Activated CD8-positive, alpha-beta memory T cell treated with anti-CD3 and anti-CD28 coated beads, Interleukin-2, amount 50 U/mL, for 24 hours (primary cell): Measurements from ENCODE around the gene ZNF768.
"Not testable (repeated sequence)": the region's sequence is repeated elsewhere in the genome, so short reads cannot be mapped to it uniquely, and the experiment has no call there.

Experiments
- DNase-seq: peaks from one replicate; pipeline ENCODE4 v3.0.0-alpha.2; 2020; ENCODE audit errors: extremely low read depth

Gene ZNF768

DNA sequence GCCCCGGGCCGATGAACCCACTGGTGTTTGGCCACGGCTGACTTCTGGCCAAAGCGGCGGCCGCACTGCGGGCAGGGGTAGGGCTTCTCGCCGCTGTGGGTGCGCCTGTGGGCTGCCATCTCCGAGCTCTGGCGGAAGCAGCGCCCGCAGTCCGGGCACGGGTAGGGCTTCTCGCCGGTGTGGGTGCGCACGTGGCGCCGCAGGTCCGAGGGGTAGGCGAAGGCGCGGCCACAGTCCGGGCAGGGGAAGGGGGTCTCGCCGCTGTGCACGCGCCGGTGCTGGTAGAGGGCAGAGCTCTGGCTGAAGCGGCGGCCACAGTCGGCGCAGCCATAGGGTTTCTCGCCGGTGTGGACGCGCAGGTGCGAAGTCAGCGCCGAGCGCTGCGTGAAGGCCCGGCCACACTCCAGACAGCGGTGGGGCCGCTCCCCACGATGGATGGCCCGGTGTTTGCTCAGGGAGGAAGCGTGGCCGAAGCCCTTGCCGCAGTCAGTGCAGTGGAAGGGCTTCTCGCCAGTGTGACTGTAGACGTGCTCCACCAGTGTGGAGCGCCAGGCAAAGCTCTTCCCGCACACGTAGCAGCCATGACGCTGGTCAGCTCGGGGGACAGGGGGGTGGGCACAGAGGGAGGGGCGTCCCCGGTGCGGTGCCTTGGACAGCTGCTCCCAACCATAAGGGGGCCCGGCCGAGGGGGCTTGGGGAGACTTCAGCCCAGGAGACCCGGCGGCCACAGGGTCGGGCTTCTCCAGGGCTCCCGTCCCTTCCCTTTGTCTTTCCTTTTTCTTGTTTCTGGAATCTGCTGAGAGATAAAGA is 29.2 kb upstream of the ZNF768 start:
- no peak for DNase-seq

DNA sequence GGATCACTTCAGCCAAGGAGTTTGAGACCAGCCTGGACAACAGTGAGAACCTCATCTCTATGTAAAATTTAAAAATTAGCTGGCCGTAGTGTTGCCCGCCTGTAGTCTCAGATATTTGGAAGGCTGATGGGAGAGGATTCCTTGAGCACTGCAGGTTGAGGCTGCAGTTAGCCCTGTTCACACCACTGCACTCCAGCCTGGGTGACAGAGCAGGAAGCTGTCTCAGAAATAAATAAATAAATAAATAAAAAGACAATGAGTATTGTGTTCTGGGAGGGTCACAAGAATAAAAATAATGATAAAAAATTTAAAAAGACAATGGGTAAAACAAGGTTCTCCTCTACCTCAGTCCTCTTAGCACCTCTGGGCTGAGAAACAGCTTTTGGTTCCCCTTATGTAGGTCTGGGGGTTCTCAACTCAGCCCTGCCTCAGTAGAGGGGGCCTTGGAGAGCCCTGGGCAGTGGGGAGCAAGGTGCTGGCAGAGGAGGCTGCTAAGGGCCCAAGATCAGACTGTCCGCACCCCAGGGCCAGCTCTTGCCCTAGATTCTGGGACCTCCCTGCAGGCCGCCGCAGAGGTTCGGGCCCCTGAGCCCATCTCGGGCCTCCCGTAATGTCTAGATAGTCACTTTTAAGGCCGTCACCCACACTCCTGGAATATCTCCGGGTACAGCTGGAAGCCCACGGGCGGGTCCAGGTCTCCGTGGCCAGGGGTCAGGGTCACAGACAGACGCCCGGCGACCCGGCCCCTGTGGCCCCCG is 28.4 kb upstream of the ZNF768 start:
- no peak for DNase-seq

DNA sequence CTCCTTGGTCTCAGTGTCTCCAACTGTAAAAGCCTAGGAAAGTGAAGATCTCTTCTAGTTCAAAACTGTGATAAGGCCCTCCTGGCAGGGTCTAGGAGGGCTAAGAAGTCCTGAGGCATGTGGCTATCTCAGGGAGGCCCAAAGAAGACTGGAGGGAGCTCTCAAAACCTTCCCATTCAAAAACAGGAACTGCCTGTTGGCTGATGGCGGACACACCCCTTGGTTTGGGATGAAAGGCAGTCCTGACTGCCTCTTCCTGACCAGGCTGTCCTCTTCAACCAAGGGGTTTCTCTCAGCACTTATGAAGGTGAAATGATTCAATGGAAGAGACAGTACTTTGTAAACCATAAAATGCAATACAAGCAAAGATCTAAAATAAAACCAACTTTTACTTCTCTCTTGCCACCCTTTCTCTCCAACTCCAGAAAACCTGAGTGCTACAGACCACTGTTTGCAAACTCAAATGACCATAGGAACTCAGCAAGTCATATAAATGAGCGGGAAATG is 27.1 kb upstream of the ZNF768 start:
- DNase-seq: no peak

DNA sequence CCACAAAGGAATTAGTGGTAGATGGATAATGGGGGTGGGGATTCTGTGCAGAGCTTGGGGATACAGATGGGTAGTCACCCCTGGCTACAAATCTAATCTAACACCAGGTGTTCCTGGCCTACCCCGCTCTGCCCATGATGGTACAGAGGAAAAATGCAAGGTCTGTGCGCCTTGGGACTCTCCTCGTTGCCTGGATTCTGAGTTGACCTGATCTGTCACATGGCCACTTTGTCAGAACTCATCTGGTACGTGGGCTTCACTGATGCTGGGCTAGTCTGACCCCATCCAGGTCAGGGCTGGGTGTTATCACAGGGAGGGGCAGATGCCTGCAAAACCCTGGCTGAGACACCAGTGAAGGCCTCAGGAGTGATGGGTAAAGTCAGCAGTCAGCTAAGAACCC is 26.6 kb upstream of the ZNF768 start:
- DNase-seq: no peak

DNA sequence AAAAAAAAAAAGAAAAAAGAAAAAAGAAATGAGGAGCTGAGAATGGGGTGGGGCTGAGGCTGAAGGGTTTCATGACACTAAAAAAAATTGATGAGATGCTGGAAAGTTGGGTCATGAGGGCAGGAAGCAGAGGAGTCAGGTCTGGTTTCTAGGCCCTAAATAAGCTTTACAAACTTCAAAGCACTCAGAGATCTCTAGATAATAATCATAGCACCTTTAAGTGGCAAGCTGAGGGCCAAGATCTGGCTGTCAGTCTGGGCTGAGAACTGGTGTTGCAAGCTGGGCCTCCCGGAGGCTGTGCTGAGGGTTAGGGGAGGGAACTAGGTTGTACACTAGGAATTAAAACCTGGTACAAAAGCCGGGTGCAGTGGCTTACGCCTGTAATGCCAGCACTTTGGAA is 25.4 kb upstream of the ZNF768 start:
- DNase-seq: no peak

DNA sequence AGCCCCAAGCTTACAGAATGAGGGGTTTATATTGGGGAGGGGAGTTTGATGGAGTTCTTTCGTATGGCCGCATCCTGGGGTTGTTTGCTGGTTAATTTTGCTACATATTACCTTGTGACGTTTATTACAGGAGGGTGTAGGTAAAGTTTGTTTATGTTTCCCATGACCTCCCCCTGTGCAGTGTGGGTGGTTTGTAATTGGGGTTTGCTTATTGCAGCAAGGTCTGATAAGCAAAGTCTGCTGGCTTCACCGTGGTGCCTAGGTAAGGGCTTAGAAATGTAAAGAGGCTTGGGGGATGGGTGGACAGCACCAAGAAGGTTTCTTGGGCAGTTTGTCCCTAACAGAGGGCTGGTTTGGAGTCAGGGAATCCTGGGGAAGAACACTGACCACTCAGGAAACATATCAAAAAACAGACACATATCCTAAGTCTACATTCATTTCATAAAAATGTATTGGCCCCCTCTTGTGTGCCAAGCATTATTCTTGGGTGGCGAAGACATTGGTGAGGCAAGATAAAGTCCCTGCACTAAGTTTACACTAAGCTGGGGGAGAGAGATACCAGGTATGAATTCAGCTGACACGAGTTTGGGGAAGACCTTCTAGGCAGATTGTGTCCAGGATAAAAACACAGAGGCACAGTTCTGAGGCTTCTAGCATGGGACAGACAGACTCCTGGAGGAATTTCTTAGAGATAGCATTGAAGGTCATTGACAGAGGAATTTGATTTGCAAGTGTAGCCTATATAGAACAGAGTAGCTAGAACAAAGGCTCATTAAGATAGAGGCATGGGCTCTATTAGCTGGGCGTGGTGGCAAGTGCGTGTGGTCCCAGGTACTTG is 22.3 kb upstream of the ZNF768 start:
- DNase-seq: no peak

DNA sequence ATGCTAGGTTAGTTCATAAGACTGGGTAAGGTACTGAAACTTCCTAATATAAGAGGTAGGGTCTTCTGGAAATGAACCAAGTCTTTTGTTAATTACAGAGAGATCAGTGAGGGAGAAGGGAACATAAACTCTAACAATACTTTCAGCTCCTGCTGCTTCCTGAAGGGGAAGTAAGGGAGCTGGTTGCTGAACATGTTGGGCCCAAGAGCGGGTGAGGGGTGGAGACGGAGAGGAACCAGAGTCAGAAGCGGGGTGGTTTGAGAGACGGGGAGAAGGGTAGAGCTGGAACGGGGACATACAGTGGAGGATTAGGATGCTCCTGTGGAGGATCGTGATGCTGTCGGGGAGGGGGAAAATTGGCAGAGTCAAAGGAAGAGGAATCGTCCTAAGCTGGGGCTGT is 19.7 kb upstream of the ZNF768 start:
- DNase-seq: no peak

DNA sequence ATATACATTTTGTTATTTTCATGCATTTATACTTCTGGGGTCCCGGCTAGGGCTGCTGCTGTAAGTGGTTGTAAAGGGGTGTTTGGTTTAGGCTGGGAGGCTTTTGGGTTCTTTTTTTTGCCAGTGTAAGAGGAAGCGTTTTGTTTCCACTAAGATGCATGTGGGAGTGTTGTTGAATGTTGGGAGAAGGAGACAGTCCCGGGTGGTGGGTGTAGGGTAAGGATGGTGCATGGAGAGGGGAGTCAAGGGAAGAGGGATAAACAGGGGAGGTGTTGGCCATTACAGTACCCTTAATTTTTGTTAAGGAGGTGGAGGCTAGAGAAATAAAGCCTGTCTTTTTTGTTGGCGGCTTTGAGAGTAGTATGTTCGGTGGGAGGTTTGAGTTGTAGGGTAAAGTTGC is 16.7 kb upstream of the ZNF768 start:
- DNase-seq: no peak

DNA sequence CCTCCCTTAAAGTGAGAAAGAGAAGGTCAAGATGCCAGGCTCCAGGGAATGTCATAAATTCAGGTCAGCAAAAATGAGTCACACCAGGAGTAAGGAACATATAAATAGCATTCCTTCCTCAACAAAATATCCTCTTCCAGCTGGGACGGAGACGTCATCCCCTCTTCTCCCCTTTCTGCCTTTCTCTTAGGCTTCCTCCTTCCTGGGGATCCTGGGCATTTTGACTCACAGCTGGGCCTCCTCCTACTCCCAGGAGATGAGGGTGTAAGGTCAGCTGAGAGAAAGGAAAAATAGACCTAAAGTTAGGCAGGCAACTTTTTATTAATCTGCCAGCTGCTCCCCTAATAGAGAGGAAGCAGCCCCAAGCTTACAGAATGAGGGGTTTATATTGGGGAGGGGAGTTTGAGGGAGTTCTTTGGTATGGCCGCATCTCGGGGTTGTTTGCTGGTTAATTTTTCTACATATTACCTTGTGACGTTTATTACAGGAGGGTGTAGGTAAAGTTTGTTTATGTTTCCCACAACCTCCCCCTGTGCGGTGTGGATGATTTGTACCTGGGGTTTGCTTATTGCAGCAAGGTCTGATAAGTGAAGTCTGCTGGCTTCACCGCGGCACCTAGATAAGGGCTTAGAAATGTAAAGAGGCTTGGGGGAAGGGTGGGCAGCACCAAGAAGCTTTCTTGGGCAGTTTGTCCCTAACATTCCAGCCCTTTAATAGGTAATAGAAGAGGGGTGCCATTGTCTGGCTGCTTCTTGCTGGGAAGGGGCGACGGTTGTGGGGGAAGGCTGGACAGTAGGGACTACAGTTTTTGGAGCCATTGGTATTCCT is 15.3 kb upstream of the ZNF768 start:
- DNase-seq: no peak

DNA sequence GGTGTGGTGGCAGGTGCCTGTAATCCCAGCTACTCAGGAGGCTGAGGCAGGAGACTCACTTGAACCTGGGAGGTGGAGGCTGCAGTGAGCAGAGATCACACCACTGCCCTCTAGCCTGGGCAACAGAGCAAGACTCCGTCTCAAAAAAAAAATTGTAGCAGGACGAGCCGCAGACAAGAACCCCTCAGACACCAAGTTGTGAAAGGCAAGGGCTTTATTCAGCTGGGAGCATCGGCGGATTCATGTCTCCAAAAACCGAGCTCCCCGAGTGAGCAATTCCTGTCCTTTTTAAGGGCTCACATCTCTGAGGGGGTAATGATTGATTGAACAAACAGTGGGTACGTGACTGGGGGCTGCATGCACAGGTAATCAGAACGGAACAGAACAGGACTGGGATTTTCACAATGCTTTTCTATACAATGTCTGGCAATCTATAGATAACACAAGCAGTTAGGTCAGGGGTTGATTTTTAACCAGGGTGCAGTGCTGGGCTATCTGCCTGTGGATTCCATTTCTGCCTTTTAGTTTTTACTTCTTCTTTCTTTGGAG is 14.6 kb upstream of the ZNF768 start:
- DNase-seq: not testable (repeated sequence)

DNA sequence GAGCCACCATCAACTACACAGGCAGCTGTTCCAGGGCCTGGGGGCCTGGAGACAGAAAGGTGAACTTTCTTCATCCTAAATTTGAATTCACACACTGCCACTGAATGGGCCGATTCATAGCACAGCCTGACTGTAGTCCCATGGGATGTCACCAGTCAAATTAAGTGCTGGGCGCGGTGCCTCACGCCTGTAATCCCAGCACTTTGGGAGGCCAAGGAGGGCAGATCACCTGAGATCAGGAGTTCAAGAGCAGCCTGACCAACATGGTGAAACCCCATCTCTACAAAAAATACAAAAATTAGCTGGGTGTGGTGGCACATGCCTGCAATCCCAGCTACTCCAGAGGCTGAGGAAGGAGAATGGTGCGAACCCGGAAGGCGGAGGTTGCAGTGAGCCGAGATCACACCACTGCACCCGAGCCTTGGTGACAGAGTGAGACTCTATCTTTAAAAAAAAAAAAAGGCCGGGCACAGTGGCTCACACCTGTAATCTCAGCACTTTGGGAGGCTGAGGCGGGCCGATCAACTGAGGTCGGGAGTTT is 13.7 kb upstream of the ZNF768 start:
- DNase-seq: not testable (repeated sequence)

DNA sequence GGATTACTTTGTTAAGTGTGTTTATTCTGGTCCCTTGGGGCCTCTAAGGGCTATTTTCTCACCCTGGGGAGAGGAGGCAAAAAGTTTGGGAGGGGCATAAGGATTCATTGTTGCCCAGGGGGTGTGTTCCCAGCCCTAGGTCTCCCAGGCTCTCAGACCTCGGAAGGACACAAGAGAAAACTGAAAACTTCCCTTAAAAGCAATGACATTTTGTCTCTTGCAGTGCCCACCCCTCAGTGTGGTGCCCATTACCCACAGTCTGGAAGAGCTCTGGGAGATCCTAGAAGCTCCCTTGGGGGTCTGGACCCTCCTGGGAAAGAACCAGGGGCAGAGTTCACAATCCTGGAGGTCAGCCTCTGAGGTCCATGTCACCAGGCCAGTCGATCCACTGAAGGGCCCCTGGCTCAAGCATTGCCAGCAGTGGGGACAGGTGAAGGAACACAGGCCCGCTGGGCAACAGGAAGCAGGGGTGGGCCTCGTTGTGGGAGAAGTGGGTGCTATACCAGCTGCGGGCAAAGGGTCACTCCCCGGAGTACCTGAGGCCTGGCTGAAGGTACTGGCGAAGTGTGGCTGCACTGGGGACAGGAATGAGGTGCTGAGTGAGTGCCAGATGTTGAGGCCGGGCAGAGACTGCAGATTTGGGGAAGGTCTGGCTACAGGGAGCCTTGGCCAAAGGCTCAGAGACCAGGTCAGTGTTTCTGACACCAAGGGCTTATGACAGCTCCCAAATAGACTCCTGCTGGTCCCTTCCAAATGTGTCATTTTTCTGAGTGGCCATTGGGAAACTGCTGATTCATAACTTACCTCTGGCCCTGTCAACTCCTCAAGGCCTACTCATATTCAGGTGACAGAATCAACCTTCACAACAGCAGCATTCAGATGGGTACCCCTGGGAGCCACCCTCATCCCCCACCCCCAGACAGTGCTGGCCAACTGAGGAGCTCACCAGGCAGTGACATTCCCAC is 12.9 kb upstream of the ZNF768 start:
- DNase-seq: no peak

DNA sequence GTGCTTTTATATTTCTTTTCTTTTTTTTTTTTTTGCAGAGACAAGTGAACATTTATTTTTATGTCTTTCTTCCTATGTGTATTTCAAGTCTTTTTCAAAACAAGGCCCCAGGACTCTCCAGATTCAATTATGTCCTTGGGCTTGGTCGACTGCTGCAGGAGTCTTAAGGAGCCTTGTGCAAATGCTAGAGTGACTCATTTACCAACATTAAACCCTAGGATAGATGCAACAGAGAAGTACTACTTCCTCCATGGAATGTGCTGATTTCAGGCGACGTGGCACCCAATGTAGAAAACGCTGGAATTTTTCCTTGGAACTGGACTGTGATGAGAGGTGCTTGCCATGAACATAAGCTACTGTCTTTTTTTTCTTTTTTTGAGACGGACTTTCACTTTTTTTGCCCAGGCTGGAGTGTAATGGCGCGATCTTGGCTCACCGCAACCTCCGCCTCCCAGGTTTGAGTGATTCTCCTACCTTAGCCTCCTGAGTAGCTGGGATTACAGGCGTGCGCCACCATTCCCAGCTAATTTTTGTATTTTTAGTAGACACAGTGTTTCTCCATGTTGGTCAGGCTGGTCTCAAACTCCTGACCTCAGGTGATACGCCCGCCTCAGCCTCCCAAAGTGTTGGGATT is 10.1 kb upstream of the ZNF768 start:
- not testable (repeated sequence) for DNase-seq

DNA sequence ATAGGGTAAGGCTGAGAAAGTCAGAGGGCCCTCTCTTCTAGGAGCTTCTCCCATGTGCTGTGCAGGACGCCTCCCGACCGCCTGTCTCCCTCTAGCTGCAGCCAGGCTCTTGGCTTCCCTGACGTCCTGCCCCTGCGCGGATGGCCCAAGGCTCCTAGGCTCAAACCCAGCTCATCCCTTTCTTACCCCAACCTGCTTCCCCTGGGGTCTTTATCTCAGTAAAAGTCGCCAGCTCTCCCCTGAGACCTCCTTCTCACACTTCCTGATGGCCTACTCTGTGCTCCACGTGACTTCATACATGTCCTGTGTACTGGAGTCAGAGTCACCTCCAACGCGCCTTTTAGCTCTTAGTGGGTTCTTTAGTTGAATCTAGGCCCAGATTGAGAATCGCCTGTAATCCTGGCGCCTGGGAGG is 9.4 kb upstream of the ZNF768 start:
- no peak for DNase-seq

DNA sequence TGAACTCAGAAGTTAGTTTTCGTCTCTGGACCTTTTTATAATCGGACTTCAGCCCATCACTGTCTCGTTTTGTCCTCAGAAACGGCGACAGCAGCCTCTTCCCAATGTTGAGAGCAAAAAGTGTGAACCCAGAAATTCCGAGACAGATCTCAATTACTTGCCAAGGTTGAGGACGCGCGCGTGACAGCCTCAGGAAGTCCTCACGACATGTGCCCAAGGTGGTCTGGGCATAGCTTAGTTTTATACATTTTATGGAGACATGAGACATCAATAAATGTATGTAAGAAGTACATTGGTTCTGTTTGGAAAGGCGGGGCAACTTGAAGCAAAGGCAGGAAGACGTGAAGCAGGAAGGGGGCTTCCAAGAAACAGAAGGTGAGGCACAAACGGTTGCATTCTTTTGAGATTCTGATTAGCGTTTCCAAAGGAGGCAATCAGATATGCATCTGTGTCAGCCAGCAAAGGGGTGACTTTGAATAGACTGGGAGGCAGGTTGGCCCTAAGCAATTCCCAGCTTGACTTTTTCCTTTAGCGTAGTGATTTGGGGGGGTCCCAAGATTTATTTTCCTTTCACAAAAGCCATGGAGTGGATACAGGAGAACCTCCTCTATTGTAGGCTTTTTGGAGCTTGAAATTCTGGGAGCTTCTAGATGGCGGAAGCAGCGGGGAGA is 8.9 kb upstream of the ZNF768 start:
- no peak for DNase-seq

DNA sequence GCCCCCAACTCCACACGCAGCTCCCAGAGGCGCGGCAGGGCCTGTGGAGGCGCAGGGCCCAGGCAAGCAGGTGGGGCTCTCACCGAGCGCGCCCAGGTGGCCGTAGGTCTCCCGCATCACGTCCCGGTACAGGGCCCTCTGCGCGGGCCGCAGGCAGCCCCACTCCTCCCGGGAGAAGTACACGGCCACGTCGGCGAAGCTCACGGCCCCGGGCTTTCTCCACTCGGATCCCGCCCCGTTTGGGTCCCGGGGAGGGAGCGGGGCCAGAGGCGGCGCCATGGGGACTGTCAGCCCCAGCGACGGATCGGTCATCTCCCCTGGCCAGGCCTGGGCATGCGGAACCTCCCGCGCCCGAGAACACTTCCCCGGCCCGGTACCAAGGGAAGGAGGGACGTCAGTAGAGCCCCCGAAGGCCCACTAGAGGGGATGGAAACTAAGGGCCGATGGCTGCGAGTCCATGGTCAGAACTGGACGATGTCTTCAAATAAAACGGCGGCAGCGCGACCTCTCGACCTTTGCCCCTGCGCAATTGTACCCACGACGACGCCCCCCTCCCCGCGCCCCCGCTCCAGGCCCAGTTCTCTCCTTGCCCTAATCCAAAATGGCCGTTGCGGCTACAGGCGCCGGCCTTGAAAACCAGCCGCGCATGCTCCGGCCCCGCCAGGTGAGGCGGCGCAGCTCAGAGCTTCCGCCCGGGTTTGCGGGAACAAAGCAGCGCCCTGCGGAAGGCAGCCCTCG is 8.2 kb upstream of the ZNF768 start, which contains the start of gene ZNF747:
TSS of gene ZNF747 (minus strand) at position 491 of the 738 bp plus-strand sequence. CDS start at position 312, 179 bp downstream.
- peak; percentile 80 for DNase-seq

DNA sequence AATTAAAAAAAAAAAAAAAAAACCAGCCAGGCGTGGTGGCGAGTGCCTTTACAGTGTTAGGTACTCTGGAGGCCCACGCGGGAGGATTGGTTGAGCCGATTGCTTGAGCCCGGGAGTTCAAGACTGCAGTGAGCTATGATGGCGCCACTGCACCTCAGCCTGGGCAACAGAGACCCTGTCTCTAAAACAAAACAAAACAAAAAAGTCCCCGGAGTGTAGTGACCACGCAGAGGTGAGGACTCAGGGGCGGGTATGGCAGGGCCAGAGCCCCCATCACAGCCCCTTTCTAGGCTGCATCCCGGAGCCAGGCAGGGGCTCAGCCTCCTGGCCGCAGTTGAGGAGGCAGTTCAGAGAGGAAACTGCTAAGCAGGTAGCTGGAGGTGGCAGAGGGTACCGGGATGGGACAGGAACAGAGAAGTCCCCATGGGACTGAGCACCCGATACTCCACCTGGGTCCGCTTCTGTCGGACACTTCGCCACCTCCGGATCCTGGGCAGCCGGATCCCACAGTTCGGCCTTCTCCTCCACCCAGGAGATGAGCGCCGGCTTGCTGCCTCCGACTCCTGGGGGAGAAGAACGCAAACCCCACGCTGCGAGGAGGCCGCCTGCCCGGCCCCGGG is 7.5 kb upstream of the ZNF768 start:
- DNase-seq: no peak
